WI38 (cell line): ENCODE results near the gene FTSJ1.

Experiments used
- H3K4me3 ChIP-seq: 2 replicates; pipeline ENCODE4 v1.5.1; 2011; ENCODE audit warnings: low read depth, mild to moderate bottlenecking, control low read depth, low read length
- TF ChIP-seq, protein P1 (sequence below): IDR thresholded peaks from 2 replicates; pipeline ENCODE4 v1.5.1; 2012; ENCODE audit warnings: low read depth, mild to moderate bottlenecking, control low read depth, low read length

FTSJ1 gene

DNA sequence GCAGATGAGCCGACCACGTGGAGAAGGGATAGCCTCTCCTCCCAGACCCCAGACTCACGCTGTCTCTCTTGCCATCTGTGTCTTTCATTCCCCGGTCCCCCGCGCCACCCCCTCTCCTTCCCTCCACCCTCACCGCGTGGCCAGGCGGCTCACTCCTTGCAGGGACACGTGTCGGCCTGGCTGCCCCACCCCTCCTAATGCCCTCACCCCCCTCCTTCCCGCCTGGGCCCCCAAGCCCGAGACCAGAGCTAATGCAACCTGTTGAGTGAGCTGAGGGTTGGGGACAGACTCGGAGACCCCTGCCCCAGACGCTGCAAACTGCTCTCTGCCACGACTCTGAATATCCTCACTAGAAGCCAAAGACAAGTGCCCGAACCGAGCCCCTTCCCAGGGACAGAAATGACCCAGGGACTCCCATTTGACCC is 7.7 kb upstream of the FTSJ1 start:
- peak overlapping the region; percentile 52 for H3K4me3 ChIP-seq
- TF ChIP-seq, protein P1, sequence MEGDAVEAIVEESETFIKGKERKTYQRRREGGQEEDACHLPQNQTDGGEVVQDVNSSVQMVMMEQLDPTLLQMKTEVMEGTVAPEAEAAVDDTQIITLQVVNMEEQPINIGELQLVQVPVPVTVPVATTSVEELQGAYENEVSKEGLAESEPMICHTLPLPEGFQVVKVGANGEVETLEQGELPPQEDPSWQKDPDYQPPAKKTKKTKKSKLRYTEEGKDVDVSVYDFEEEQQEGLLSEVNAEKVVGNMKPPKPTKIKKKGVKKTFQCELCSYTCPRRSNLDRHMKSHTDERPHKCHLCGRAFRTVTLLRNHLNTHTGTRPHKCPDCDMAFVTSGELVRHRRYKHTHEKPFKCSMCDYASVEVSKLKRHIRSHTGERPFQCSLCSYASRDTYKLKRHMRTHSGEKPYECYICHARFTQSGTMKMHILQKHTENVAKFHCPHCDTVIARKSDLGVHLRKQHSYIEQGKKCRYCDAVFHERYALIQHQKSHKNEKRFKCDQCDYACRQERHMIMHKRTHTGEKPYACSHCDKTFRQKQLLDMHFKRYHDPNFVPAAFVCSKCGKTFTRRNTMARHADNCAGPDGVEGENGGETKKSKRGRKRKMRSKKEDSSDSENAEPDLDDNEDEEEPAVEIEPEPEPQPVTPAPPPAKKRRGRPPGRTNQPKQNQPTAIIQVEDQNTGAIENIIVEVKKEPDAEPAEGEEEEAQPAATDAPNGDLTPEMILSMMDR = no peak

DNA sequence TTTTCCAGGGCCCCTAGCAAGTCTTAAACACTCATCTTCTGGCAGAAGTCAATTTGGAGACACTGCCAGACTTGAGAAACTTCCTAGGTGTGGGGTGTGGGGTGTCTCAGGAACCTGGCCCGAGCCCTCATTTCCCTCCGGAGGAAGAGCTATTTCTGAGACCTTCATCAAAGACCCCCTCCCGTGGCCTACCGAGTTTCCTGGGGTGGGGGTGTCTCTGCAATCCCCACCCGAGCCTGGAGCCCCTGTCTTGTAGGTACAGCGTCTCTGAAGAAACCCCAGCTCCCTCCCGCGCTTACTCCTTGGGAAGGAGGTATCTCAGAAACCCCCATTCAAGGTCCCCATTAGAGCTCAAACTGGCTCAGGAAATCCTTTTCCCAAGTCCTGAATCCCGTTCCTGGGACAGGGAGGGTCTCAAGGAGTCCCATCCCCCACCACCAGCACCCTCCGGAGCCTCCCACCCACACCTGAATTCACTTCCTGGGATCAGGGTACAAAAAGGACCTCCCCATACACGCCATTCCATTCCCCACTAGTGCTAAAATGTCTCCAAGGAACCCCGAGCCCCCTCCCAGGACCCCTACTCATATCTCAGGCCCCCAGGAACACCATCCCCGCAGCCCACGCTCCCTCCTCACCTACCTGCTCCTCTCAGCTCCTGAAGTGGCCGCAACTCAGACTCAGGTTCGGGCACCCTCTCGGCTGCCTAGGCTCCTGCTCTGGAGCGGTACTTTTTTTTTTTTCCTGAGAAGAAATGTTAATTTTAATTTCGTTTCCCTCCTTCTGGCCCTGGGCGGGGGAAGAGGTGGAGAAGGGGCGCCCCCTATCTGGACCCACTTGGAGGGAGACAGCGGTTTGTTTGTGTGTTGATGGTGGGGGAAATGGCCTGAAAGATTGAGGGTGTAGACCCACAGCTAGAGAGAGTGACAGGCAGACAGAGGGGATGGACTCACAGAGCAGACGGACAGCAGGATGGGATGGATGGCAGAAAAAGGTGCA is 7.0 kb upstream of the FTSJ1 start:
- TF ChIP-seq, protein P1 = no peak

GRCh38 chrX:48470110-48470832 is 5.7 kb upstream of the FTSJ1 start, which contains the start of gene SLC38A5:
Gene SLC38A5, minus strand, starts transcription at chrX:48470260. Its CDS starts 2,336 bp downstream, at chrX:48467924.
- TF ChIP-seq, protein P1 = no peak
- no peak within 1 kb of the TSS for H3K4me3 ChIP-seq

More for the DNA sequence above, 7.0 kb upstream of the FTSJ1 start:
- H3K4me3 ChIP-seq = no peak overlapping the region

- H3K4me3 ChIP-seq = no peak overlapping the region
- TF ChIP-seq, protein P1 = no peak
Observed at GRCh38 chrX:48470833-48471118, 5.2 kb upstream of the FTSJ1 start.

DNA sequence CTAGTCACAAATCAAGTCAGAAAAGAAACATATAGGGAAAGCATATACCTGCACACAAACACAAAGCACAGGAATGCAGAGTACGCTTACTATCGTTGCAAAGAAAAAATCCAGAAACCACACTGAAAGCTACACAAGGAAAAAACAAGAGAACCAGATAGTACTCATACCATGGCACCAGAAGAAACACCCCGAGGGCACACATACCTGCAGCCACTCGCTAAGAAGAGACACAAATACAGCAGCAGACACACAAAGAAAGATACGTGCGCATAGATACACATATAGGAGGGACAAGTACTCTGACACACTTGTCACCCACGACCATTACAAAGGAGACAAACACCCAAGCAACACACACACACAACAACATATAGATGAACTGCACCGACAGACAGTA is 4.5 kb upstream of the FTSJ1 start:
- TF ChIP-seq, protein P1 = no peak
- H3K4me3 ChIP-seq = no peak overlapping the region

- TF ChIP-seq, protein P1 = no peak
Observed at GRCh38 chrX:48472225-48472624, 3.8 kb upstream of the FTSJ1 start.

More at GRCh38 chrX:48472225-48472624, 3.8 kb upstream of the FTSJ1 start:
- H3K4me3 ChIP-seq = no peak overlapping the region
